Mucosa of descending colon (tissue), 3 donors: Measurements from ENCODE around the gene ABHD13. TPM values are rescaled to one million over a fixed set of nuclear protein-coding genes. Genes with fewer than 3 reads are reported as not detected.
"Not testable (repeated sequence)": the region's sequence is repeated elsewhere in the genome, so short reads cannot be mapped to it uniquely, and the experiment has no call there.

Experiments used
- ATAC-seq: fragments of 200-7000 bp; cut with Tn5 transposase; one replicate; pipeline ENCODE4 v1.9.1; 2020; ENCODE audit warnings: mild to moderate bottlenecking, moderate library complexity
- DNase-seq, 3 donors: peaks; one replicate each; pipeline ENCODE4 v3.0.0-alpha.2; 2020
- H3K36me3 ChIP-seq: fragments of 200-600 bp; one replicate; pipeline ENCODE4 v1.8.0; 2021; ENCODE audit warnings: low read depth, mild to moderate bottlenecking
- H3K4me1 ChIP-seq: fragments of 200-600 bp; one replicate; pipeline ENCODE4 v1.8.0; 2021; ENCODE audit warnings: low read depth, mild to moderate bottlenecking
- H3K4me3 ChIP-seq: fragments of 200-600 bp; one replicate; pipeline ENCODE4 v1.8.0; 2021; ENCODE audit warnings: mild to moderate bottlenecking
- H3K9me3 ChIP-seq: fragments of 200-600 bp; one replicate; pipeline ENCODE4 v1.8.0; 2021; ENCODE audit warnings: mild to moderate bottlenecking
- intact Hi-C, 2 donors: fragments of 100-400 bp; cut with DNase I in 1 of 2; cut with micrococcal nuclease in 1 of 2; formaldehyde crosslinking; loops; one replicate each; pipeline versions ENCODE4 v1.11.0 to v1.11.1; 2022; cut with DNase I, micrococcal nuclease
- total RNA-seq, 3 donors: library from RNA; stranded (reverse); fragmentation: NEBNext Ultra II Directional in 2 of 3; extraction: Animal tissue kit (Norgen Biotek cat#: 25700) in 2 of 3; gene quantifications; one replicate each; pipeline versions ENCODE4 v1.2.1 to v1.2.4, GENCODE V29; 2021 to 2023
- TF ChIP-seq, protein P1 (sequence below): fragments of 200-600 bp; IDR thresholded peaks from one replicate; pipeline ENCODE4 v1.8.0; 2022; ENCODE audit warnings: antibody characterized with exemption, mild to moderate bottlenecking
- donor health status: DM: no; HTN: no; CAD: no; lungs with moderate emphysema.
- donor health status: DM: no; HTN: no; CAD: no.
- donor health status: DM: no; HTN: yes; CAD: no.

Gene ABHD13
- total RNA-seq, 3 donors from 2014 or later = 8.4 to 10.3 (median 9.4) TPM

DNA sequence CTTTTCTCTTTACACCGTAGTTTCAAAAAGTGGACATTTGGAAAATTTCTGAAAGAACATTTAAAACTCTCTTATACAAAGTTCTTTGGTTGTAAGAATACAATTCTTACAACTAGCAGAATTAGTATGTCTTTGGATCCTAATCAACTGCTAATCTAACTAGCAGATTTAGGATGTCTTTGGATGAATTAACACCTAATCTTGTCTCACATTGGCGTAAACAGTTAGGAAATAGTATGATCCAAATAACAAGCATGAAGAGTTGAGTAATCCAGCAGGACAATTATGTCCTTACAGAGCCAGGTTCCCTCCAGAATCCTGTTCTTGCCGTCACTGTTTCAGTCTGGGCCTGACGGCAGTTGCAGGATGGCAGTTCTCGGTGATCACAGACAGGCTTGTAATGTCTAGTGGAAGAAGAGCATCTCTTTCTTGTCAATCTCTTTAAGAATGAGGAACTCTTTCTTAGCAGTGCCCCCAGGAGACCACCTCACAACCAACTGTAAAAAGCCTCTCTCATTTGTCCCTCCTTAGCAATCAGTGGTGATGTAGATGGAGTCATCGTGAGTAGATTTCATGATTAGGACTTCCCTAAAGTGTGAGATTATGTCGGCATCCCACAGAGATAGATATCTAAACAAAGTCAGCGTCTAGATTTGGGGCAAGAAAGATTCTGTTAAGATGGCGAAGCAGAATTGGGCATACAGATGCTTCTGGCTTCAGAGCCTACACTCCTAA lies 45.6 kb downstream of the ABHD13 start:
- Histone ChIP-seq H3K4me1 (no peaks in the 10 kb centered on the region), H3K4me3 (no peak overlapping the region), H3K36me3 (no peaks in the 10 kb centered on the region), H3K9me3 (no peaks in the 10 kb centered on the region)
- intact Hi-C loops = no loop called here
- DNase-seq = no peak
- TF ChIP-seq, protein P1, sequence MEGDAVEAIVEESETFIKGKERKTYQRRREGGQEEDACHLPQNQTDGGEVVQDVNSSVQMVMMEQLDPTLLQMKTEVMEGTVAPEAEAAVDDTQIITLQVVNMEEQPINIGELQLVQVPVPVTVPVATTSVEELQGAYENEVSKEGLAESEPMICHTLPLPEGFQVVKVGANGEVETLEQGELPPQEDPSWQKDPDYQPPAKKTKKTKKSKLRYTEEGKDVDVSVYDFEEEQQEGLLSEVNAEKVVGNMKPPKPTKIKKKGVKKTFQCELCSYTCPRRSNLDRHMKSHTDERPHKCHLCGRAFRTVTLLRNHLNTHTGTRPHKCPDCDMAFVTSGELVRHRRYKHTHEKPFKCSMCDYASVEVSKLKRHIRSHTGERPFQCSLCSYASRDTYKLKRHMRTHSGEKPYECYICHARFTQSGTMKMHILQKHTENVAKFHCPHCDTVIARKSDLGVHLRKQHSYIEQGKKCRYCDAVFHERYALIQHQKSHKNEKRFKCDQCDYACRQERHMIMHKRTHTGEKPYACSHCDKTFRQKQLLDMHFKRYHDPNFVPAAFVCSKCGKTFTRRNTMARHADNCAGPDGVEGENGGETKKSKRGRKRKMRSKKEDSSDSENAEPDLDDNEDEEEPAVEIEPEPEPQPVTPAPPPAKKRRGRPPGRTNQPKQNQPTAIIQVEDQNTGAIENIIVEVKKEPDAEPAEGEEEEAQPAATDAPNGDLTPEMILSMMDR = no peak
- ATAC-seq = no peak

DNA sequence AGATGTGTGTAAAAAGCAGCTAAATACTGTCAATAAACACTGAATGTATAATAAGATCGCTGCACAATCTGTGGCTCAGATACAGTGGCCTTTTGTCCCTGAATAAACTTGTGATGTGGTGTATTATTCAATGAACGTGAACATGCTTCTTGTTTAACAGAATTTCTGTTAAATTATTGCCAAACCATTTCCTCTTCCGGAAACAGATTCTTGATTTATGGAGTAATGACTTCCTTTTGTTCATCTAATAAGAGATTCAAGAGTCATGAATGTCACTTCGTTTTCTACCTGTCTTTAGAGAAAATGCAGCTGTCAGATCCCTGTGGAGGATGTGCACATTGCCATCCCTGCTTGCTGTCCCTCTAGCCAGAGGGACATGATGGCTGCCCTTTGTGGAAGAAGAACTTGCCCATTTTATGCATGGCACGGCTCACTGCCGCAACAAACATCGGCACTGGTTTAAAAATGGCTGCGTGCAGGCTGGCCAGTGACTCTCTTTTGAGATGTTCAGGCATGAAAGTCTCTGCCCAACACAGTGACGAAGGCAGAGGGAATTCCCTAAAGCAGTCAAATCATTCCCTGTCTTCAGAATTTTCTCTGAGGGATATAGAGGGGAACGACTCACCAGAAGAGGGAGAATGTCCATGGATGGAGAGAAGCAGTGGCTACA lies 48.3 kb downstream of the ABHD13 start:
- Histone ChIP-seq H3K4me3 (no peak overlapping the region), H3K36me3 (no peaks in the 10 kb centered on the region), H3K9me3 (no peaks in the 10 kb centered on the region), H3K4me1 (no peaks in the 10 kb centered on the region)
- DNase-seq = no peak
- TF ChIP-seq, protein P1 = no peak
- intact Hi-C loops = no loop called here
- ATAC-seq = no peak

DNA sequence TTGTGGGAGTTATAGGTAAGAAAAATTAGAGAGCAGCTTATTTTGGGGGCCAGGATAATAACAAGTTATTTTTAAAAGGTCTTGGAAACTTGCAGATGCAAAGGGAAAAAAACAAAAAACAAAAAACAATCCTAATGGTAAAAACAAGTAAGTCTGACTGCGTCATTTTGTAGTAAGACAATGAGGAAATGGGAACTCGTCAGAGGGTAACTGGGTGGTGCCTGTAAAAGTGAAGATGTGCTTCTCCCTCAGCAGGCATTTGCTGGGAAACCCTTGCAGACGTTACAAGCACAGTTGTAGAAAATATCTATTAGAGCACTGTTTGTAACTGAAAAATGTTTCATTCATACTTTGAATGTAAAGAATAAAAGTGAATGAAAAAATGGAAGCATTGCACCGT lies 49.2 kb downstream of the ABHD13 start:
- H3K36me3 ChIP-seq = no peaks in the 10 kb centered on the region
- TF ChIP-seq, protein P1 = no peak
- no peaks in the 10 kb centered on the region for H3K4me1 ChIP-seq
- no peak overlapping the region for H3K4me3 ChIP-seq
- DNase-seq = no peak
- no peaks in the 10 kb centered on the region for H3K9me3 ChIP-seq
- intact Hi-C loops = no loop called here
- no peak for ATAC-seq

DNA sequence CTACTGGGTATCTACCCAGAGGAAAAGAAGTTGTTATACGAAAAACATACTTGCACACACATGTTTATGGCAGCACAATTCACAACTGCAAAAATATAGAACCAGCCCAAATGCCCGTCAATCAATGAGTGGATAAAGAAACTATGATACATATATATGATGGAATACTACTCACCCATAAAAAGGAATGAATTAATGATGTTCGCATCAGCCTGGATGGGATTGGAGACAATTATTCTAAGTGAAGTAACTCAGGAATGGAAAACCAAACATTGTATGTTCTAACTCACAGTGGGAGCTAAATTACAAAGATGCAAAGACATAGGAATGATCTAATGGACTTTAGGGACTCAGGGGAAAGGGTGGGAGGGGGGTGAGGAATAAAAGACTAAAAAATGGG lies 49.7 kb downstream of the ABHD13 start:
- H3K4me3 ChIP-seq, H3K4me1 ChIP-seq, intact Hi-C loops, DNase-seq, H3K36me3 ChIP-seq, H3K9me3 ChIP-seq, ATAC-seq: not testable (repeated sequence)

DNA sequence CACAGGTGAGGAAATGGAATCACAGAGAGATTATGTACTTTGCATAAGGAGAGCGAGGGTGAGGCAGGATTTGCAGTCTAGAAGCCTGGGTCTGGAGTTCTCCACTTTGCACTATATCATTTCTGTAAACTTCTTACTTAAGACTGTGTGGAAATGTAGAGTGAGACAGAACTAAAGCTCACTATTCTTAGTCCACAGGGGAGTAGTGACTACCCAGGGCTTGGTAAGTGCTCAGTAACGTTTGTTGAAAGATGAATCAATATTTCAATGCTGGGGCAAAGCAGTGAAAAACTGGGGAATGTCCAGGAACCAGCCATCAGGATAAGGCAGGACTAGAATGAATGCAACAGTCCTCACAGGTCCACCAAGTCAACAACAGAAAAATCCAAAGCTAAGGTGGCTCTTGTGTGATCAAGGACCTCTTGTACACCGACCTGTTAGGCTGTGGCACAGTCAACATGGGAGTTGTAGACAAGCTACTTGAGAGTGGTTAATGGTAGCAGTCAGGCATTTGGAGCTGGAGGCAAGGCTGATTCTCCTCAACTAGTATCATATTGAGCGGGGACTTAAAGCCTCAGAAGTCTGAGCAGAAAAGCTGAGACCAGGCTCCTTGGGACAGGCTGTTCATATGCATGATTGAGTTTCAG lies 50.4 kb downstream of the ABHD13 start:
- intact Hi-C loops = no loop called here
- no peaks in the 10 kb centered on the region for H3K36me3 ChIP-seq
- no peaks in the 10 kb centered on the region for H3K4me1 ChIP-seq
- TF ChIP-seq, protein P1 = no peak
- DNase-seq = no peak
- no peak overlapping the region for H3K4me3 ChIP-seq
- ATAC-seq = no peak
- no peaks in the 10 kb centered on the region for H3K9me3 ChIP-seq
